ENCODE data around the gene AGXT2.
"Not testable (repeated sequence)": the region's sequence is repeated elsewhere in the genome, so short reads cannot be mapped to it uniquely, and the experiment has no call there.

AGXT2 gene

DNA sequence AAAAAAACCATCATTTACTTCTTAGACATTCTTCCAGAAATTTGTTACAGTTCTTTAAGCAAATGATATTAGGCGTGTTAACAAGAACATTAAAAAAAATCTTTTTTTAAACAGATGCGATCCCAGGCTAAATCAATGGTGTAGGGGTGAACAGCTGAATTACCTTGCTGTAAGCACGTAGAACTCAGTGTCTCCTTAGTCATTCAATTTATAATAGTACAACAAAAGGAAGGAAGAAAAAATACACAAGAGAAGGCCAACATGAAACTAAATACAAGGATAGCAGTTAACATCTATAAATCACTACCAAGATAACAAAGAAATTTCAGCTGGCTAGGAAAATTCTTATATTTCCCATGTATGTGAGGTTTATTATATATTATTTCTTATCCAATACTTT is 35.4 kb downstream of the AGXT2 start:
- DNase-seq (ENCODE audit: low spot score) = no peak

- DNase-seq (ENCODE audit: low spot score) = no peak
Observed at GRCh38 chr5:35010676-35011075, 37.1 kb downstream of the AGXT2 start.

GRCh38 chr5:35009657-35010056 is 38.1 kb downstream of the AGXT2 start:
- no peak for DNase-seq (ENCODE audit: low spot score)

DNA sequence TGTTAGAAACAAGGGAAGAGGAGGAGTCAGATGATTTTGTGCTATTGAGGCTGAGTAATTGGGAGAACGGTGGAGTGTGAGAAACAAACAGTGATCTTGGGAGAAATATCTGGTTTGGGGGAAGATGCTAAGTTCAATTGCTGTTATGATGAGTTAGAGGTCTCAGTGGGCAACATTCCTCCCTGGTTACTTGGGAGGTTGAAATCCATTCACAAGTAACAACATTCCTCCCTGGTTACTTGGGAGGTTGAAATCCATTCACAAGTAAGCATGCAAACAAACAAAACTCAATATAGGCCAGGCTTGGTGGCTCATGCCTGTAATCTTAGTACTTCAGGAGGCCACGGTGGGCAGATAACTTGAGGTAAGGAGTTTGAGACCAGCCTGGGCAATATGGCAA is 38.7 kb downstream of the AGXT2 start:
- DNase-seq (ENCODE audit: low spot score) = no peak

DNA sequence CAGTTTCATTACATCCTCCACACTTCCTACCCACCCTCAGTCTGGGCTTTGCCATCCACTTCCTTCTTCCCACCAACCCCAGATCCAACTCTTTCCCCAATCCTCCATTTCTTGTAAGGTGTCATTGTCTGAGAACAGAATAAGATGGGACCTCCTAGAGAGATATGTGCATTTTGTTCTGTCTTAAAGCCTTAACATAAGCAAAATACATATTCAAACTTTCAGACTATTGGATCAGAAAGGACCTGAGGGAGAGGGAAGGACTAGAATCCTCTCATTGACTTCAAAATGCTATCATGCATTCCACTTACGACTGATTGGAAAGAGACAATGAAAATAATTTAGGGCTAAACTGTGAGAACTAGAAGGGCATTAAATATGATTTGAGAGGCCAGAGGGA is 43.0 kb downstream of the AGXT2 start:
- no peak for DNase-seq (ENCODE audit: low spot score)

GRCh38 chr5:35004200-35004599 is 43.5 kb downstream of the AGXT2 start:
- DNase-seq (ENCODE audit: low spot score) = no peak

- peak; percentile 61 for DNase-seq (ENCODE audit: low spot score)
Observed at GRCh38 chr5:35003018-35003957, 44.5 kb downstream of the AGXT2 start.

DNA sequence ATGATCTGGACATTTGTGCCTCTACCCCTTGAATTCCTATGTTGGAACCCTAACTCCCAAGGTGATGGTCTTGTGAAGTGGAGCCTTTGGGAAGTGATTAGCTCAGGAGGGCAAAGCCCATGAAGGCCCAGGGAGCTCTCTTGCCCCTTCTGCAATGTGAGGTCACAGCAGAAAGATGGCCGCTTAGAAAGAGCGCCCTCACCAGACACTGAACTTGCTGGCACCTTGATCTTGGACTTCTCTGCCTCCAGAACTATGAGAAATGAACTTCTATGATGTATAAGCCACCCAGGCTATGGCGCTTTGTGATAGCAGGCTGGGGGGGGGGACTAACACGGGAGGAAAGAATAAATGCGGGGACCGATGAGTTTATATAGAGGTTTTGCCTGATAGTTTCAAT is 45.3 kb downstream of the AGXT2 start:
- no peak for DNase-seq (ENCODE audit: low spot score)

DNA sequence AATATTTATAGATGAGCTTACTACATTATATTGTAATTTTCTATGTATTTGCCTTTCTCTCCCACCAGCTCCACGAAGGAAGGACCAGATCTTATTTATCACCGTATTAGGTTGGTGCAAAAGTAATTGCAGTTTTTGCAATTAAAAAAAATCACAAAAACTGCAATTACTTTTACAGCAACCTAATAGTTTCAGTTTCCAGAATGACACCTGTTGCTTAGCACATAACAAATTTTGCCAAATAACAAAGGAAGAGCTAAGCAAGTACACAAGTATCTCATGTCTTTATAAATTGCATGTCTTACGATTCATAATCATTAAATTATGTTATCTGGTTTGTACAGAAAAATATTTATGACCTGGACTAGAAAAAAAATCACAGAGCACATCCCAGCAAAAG is 45.9 kb downstream of the AGXT2 start:
- DNase-seq (ENCODE audit: low spot score) = no peak

GRCh38 chr5:34998058-34998789 is 49.5 kb downstream of the AGXT2 start:
- DNase-seq (ENCODE audit: low spot score) = no peak

GRCh38 chr5:34996261-34996660 is 51.5 kb downstream of the AGXT2 start:
- DNase-seq (ENCODE audit: low spot score) = no peak

- DNase-seq (ENCODE audit: low spot score) = no peak
Observed at GRCh38 chr5:34993951-34994350, 53.8 kb downstream of the AGXT2 start.

GRCh38 chr5:34991486-34992238 is 56.1 kb downstream of the AGXT2 start:
- no peak for DNase-seq (ENCODE audit: low spot score)

GRCh38 chr5:34986965-34987364 is 60.8 kb downstream of the AGXT2 start:
- DNase-seq (ENCODE audit: low spot score) = no peak

DNA sequence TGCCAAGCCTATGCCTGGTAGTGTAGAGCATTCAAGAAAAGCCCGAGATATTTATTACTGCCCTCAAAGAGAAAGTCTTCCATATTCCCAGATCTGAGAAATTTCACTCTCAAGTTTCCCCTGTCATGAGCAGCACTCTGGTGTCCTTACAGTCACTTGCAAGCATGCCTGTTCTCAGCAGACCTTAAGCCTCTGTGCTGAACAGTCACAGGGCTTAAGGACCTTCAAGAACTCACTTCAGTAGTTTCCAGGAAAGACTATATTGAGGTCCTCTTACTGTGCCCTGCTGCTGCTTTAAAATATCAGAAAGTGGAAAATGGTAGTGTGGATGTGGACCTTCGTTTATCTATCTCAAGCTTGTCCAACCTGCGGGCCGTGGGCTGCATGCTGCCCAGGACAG is 64.9 kb downstream of the AGXT2 start:
- DNase-seq (ENCODE audit: low spot score) = no peak

DNA sequence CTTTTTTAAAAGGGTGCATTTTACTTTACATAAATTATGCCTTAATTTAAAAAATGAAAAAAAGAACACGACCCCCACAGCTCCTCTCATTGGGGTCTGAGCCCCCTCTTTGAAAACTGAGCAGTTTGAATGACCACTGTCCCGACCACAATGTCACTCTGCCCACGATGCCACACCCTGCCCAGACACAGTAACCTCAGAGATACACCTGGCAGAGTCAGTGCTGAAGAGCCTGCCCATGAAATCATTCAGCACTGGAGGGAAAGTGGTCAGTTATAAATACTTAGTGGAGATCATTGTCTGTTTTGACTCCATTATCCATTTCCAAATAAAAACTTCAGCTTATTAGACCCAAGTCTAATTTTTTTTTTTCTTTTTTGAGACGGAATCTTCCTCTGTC is 69.1 kb downstream of the AGXT2 start:
- no peak for DNase-seq (ENCODE audit: low spot score)

DNA sequence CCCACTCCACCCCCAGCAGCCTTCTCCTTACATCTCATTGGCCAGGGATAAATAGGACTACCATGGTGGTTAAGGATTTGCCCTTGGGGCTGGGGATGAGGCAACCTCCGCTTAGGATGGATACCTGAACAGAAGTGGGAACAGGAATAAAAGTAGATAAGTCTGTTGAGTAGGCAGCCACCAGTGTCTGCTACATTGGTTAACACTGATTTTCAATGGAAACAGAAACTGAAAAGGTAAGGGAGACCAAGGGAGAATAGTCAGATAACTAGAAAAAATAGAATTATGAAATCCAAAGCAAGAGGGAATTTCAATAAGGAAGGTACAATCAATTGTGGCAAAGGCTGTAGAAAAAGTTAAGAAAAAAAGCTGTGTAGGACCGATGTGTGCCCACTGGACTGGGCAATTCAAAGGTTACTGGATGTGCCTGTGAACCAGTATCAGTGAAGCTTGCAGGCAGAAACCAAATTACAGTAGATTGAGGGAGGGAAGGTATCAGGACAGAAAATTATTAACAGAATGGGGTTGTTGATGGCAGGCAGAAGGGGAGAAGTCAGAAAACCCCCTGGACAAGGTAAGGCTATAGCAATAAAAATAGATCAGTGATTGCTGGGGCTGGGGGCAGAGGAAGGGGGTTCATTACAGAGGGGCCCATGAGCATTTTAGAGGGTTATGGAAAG is 69.7 kb downstream of the AGXT2 start:
- DNase-seq (ENCODE audit: low spot score) = no peak

- no peak for DNase-seq (ENCODE audit: low spot score)
Observed at GRCh38 chr5:34976347-34976746, 71.4 kb downstream of the AGXT2 start.

GRCh38 chr5:34971655-34972054 is 76.1 kb downstream of the AGXT2 start:
- DNase-seq (ENCODE audit: low spot score) = not testable (repeated sequence)

DNA sequence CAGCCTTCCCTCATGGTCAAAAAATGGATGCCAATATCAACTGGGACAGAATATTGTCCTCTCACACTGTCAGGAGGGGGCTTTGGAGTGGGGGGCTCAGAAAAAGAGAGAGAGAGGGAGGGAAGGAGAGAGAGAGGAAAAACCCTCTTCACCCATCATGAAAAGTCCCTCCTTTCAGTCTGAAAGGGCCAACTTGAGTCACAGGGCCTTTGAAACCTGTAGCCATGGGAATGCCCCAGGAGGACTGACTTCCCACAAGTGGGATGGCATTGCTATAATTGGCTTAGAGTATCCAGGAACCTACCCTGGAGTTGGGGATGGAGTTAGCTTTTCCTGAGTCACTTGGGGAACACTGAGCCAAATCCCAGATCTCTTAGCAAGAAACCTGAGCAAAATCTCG is 77.2 kb downstream of the AGXT2 start:
- no peak for DNase-seq (ENCODE audit: low spot score)

- DNase-seq (ENCODE audit: low spot score) = no peak
Observed at GRCh38 chr5:34968258-34968657, 79.5 kb downstream of the AGXT2 start.

DNA sequence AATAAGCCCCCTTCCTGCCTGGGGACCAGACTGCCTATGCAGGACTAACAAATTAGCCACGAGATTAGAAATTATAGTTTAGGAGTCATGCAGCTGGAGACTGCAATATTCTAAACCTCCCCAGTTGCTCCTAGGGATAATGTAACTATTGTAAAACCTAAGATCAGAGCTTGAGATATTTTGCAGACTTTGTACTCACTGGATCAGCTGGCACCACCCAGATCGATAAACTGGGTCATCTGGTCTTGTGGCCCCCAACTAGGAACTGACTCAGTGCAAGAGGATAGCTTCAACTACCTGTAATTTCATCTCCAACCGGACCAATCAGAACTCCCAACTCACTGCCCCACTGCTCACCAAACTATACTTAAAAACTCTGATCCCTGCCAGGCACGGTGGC is 80.2 kb downstream of the AGXT2 start:
- DNase-seq (ENCODE audit: low spot score) = no peak
